Stimulated activated CD8-positive, alpha-beta memory T cell treated with anti-CD3 and anti-CD28 coated beads, Interleukin-4, amount 100 ng/mL, for 4 hours (primary cell): ENCODE measurements around the gene FAM171A1.
"Not testable (repeated sequence)": the region's sequence is repeated elsewhere in the genome, so short reads cannot be mapped to it uniquely, and the experiment has no call there.

Source experiments
- DNase-seq, 2 donors: peaks; one replicate each; pipeline ENCODE4 v3.0.0-alpha.2; 2020; ENCODE audit warnings: low read depth in 2 of 2, low spot score in 1 of 2

FAM171A1 gene

DNA sequence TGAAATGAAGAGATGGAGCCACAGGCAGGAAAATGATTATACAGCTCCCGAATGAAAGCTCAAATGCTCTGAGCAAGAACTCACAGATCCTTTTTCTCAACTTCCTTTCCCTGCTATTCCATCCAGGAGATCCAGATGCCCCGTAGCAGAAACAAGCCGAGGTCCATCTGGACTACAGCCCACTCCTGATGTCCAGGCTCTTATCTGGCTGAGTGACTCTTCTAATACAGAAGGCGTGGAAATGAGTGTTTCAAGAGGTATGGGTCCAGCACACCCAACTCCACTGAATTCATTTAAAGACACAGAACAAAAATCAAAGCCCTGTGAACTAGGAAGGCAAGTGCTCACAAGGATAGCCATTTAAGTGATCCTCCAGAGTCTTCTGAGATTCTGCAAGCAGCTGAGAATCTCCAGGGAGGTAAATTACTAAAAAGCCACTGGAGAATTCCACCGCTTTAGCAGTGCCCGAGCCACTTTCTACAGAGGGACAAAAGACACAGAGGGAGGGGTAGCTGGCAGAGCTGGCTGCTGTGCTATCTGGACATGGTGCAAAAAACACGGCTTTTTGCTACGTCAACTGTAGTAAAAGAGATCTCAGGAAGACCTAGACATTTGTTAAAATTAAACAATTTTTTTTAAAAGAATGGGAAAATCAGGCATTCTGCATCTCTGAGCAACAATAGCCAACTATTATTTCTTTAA is 24.5 kb downstream of the FAM171A1 start:
- DNase-seq = no peak

DNA sequence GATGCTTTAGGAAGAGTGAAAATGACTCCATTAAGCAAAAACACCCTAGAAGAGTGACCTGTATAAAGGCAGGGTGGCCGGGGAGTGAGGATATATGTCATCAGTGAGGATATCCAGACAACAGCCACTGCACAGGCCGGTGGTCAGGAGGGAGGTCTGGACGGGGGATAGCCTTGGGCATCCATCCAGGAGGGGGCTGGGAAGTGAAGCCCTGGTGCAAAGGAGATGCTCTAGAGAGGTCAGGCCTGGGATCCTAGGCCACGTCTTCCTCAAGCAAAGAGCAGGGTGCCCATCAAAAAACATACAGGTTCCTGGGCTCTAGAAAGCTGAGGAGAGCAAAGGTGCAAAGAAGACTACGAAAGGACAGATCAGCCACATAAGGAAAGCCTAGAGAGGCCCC is 25.6 kb downstream of the FAM171A1 start:
- no peak for DNase-seq

DNA sequence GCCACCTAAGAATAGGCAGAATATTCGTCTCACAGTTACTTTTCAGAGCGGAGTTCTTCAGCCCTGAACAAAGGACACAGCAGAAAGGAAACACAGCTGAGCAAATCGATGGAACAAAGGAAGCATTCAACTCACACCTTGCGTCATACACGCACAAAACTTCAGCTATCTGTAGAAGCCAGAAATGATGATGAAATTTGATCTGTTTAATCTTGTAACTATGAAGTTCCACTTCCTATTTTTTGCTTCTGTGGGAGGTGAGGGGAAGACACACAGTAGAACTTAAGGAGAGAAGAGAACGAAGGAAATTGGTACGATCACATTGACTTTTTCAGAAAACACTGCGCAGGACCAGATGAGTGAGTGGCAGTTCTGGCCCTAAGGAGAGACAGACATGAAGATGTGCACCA is 26.2 kb downstream of the FAM171A1 start:
- DNase-seq = no peak

DNA sequence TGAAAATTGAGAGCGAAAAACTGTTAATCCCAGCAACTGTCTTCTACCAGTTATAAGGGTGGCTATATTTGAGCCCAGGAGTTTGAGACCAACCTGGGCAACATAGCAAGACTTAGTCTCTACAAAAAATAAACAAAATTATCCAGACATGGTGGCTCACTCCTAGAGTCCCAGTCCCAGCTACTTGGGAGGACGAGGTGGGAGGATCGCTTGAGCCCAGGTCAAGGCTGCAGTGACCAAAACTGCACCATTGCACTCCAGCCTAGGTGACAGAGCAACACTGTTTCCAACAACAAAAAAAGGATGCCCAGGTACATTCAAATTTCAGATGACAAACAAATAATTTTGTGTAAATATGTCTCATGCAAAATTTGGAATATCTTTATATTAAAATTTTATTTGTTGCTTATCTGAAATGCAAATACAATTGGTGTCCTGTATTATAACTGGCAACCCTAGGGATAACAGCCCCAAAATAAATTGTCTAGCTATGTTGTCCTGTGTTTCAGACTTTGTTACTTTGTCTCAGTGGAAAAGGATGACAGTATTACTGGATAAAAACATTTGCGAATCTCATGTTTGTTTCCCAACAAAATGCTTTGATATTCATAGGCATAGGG is 26.7 kb downstream of the FAM171A1 start:
- DNase-seq = no peak

DNA sequence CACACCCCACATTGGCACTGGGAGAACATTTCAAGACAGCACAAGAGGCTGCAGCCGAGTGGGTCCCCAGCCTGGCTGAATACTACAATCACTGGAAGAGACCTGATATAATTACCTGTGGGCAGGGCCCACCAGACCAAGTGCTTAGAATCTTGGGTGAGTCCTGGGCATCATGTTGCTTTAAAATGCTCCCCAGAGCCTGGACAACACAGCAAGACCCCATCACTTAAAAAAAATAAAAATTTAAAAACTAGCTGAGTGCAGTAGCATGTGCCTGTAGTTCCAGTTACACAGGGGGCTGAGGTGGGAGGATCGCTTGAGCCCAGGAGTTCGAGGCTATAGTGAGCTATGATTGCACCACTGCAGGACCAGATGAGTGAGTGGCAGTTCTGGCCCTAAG is 28.1 kb downstream of the FAM171A1 start:
- no peak for DNase-seq

DNA sequence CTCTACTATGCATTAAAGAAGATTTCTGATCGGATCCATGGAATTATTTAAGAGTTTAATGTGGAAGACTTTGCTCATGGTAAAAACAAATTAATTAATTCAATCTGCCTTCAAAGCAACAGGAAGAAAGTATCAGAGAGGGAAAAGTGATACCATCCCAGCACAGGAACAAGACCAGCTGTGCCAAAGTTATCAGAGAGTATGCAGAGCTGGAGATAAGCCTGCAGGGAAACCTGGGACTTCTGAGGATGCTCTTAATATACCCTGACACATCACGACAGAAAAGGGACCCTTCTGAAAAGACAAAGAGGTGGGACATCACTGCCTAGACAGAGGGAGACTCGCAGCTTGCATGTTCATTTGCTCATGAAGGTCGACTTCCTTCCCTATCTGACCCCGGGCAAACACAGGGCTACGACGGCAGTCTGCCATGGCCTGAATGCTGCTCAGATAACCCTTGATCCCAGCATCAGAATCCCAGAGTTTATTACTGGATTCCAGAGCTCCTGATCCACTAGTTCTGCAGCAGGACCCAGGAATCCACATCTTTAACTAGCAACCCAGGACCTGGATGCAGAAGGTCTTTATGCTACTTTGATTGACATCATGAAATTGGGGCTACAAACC is 29.5 kb downstream of the FAM171A1 start:
- no peak for DNase-seq

DNA sequence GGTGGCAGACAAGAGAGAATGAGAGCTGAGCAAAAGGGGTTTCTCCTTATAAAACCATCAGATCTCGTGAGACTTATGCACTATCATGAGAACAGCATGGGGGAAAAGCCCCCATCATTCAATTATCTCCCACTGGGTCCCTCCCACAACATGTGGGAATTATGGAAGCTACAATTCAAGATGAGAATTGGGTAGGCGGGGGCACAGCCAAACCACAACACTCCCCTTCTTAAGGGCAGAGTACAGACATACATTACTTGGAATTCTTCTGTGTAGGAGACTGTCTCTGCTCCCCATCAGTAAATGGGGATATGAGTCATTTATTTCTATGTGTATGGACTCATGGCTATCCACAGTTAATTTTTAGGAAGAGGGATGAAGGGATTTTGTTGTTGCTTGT is 31.2 kb downstream of the FAM171A1 start:
- no peak for DNase-seq

DNA sequence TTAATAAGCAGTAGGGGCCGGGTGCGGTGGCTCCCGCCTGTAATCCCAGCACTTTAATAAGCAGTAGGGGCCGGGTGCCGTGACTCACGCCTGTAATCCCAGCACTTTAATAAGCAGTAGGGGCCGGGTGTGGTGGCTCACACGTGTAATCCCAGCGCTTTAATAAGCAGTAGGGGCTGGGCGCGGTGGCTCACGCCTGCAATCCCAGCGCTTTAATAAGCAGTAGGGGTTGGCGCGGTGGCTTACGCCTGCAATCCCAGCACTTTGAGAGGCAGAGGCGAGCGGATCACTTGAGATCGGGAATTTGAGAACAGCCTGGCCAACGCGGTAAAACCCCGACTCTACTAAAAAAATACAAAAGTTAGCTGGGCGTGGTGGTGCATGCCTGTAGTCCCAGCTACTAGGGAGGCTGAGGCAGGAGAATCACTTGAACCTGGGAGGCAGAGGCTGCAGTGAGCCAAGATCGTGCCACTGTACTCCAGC is 33.6 kb downstream of the FAM171A1 start:
- DNase-seq = not testable (repeated sequence)

DNA sequence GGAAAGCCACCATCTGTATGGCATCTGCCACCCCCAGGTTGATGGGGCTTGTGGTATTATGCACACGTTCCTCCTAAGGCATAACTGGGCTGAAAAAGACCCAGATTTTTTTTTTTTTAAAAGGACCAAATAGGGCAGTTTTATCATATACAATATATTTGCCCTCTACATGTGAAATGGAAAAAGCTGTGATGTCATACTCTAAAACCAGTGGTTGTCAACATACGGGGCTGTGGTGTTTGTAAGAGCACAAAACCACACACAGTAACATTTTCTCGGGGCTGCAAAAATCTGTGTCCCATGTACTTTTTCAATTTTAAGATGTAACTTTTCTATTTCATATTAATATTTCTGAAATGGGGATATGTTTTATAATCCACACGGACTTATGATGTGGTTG is 34.9 kb downstream of the FAM171A1 start:
- no peak for DNase-seq

DNA sequence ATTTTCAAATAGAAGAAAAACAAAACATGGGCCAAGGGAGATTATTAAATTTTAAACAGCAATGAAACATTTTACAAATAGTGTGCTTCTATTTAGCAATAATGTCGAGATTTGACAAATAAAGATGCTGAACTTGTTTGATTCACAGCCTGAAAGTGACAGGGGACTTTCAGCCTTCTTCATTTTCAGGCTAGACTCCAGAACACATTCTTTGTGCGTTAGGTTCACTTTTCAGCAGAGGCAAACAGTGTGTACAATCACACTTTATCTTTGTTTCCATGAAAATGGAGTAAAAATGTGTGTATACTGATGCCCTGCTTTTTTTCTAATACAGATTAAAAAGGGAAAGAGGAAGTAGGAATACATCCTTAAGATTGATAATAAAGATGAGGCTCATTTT is 35.6 kb downstream of the FAM171A1 start:
- DNase-seq = no peak

DNA sequence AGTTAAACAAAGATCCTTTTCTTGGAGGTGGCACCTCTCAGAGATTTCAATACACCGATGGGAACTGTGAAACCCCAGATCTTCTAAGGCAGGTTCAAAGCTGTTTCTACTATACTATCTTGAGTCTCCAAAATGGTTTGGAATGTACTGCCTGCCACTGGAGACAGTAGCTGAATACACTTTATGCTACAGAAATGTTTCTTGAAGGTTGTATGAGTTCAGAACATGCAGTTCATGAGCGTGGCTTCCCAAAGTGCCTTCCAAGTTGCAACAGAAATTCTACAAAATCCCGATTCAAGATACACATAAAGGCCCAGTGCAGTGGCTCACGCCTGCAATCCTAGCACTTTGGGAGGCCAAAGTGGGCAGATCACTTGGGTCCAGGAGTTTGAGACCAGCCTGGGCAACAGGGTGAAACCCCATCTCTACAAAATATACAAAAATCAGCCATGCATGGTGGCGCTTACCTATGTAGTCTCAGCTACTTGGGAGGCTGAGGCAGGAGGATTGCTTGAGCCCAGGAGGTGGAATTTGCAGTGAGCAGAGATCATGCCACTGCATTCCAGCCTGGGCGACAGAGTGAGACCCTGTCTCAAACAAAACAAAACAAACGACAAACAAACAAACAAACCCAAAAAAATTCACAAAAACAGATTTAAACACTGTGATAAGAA is 36.3 kb downstream of the FAM171A1 start:
- DNase-seq = no peak

DNA sequence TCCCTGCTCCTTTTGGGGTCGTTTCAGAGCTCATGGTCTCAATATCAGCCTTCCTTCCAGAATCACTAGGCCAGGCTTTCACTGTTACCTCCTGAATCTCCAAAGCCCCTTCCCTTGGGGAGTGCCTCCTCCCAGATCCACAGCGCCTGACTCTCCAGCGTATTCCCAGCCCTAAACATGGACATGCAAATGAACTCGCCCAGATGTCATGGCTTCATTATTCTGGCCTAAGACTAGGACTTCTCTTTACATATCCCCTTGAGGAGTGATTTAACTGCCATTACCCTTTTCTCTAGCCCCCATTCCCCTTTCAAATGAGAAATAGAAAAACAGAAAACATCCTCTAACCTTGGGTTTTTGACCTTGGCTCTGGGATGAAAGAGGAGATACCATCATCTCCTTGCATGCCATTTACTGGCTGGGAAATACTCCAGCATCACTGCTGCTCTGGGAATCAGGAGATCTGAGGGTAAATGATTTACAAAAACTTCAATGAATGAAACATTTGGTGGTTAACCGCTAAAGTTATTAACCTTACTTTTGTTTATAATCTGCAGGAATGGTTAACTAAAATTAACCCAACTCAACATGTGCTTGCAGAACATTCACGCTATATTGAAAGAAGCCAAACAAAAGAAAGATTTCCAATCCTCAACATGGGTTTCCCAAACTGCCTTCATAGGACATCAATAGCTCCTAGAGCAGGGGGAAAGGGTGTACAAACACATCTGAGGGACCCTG is 37.0 kb downstream of the FAM171A1 start:
- no peak for DNase-seq

DNA sequence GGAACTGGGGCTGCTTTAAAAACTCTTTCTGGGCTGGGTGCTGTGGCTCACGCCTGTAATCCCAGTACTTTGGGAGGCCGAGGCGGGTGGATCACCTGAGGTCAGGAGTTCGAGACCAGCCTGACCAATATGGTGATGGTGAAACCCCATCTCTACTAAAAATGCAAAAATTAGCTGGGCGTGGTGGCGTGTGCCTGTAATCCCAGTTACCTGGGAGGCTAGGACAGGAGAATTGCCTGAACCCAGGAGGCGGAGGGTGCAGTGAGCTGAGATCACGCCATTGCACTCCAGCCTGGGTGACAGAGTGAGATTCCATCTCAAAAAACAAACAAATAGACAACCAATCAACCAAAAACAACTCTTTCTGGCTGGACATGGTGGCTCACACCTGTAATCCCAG is 37.9 kb downstream of the FAM171A1 start:
- not testable (repeated sequence) for DNase-seq

DNA sequence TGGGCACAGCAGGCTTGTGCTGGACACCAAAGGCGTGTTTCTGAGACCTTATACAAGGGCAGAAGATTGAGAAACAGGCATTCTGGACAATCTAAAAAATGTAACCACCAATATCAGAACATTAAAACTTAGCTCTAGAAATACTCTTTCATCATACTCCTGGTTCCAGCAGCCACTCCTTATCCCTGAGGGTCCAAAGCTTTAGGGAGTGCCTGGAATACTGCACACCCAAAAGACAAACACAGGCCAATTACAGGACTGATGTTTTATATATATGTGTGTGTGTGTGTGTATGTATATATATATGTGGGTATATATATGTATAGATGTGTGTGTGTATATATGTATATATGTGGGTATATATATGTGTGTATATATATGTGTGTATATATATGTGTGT is 39.6 kb downstream of the FAM171A1 start:
- no peak for DNase-seq

DNA sequence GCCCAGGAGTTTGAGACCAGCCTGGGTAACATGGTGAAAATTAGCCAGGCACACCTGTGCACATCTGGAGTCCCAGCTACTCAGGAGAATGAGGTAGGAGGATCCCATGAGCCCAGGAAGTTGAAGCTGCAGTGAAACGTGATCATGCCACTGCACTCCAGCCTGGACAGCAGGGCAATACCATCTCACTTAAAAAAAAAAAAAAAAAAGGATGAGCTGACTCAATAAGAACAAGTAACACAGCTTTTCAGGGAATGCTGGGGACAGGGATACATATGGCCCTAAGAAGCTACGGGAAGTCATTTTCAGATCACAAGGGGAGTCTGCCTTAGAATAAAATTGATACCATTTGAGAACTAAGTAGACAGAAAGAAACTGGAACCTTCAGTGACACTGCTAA is 41.7 kb downstream of the FAM171A1 start:
- DNase-seq = no peak

DNA sequence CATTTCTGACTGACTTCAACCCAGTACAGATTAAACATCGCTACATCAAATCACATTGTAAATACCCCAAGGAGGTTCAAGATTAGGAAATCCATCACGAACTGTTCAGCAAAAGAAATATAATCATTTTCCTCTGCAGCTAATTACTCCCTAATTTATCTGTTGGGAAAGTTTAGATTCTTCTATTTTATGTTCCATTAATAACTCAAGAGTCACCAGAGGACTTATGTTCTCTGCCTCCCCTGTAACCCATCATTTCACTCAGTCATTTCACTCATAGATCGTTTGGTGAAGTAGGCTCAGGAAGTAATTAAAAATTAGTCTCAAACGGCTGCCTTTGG is 45.2 kb downstream of the FAM171A1 start:
- DNase-seq = no peak

DNA sequence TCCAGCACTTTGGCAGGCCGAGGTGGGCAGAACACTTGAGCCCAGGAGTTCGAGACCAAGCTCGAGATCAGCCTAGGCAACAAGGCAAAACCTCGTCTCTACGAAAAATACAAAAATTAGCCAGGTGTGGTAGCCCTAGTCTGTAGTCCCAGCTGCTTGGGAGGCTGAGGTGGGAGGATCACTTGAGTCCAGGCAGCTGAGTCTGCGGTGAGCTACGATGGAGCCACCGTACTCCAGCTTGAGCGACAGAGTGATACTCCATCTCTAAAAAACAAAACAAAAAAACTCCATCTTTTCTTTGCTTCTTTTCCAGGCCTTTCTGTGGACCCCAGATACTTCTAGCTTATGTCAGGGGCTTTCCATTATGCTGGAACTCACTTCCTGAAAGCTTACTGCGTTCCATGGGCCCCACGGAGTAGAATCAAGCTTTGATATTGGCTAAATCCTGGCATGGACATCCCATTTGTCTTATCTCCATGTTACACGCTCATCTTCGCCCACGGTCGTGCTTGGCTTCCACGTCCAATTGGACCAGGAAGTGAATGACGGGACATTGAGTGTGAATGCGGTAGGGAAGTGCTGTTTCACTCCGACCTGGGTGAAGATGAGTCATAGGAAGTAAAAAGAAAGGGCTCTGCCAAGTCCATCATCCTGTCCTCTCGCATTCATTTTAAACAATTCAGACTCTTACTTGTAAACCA is 45.7 kb downstream of the FAM171A1 start:
- no peak for DNase-seq

DNA sequence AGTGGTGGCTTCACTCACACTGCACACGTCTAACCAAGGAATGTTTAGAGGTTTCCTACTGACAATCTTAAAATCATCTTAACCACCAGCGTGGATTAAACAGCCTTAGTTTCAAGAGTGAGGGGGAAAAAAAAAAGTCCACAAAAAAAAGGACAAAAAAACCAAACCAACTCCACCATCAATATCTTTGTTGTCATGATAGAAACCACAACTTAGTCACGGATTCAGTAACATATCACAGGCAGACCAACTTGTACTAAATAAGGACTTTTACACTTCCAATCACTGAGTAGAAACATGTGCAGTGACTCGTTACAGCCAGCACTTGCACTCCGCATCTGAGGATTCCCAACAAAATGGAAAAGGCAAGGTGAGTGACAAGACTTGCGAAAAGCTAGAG is 46.5 kb downstream of the FAM171A1 start:
- DNase-seq = no peak

DNA sequence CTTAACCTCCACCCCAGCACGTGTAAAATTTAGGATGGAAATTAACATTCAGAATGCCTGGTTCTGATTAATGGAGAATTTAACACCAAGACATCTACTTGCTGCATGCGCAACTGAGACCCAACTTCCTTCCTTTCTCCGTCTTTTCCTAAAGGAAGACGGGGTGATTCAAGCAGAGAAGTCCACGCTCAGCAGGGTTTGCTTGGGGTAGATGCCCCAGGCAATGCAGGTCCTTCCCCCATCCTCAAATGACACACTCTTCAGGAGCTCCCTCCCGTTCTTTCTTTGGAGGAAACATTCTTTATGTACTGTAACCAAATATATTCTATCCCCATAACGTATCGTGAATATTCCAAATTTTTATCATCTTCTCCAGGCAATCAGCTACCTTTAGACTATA is 47.0 kb downstream of the FAM171A1 start:
- no peak for DNase-seq

DNA sequence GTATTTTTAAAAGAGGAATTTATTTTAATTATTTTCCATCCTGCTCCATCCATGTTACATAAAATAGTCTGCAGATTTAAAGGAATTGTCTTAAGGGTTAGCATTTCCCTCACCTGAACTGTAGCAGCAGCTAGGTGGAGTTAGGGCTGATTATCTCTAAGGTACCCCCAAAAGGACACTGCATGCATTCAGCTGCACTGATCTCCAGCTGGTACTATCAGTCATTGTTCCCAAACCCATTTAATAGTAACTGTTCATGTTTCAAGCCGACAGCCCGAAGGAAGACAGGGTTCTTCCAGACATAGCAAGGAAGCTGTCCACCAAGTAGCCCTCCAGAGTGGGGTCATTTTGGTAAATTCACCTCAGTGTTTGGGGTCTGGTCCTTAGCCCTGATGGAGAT is 48.7 kb downstream of the FAM171A1 start:
- DNase-seq = no peak
